GM12878 (cell line): Measurements from ENCODE around the gene SMIM35. TPM values are rescaled to one million over a fixed set of nuclear protein-coding genes. Genes with fewer than 3 reads are reported as not detected.

Experiments
- ATAC-seq: fragments of 200-7000 bp; cut with Tn5 transposase; 3 replicates; pipeline ENCODE4 v1.9.1; 2020; ENCODE audit warnings: mild to moderate bottlenecking, moderate library complexity
- BruUV-seq: library from RNA; stranded (reverse); fragments of 400-500 nt; replicated peaks from 2 replicates; lab custom pipeline; 2021; lab: Mats Ljungman, UMichigan
- CTCF ChIA-PET: fragments of 300-600 bp; sonication (Branson Sonifier 250); formaldehyde crosslinking; extraction: SDS; loops from one replicate; lab custom pipeline; 2021; ENCODE audit warnings: inconsistent platforms; lab: Yijun Ruan, JAX
- POLR2A ChIA-PET: fragments of 350-600 bp; formaldehyde crosslinking; extraction: SDS; loops from one replicate; lab custom pipeline; 2021; ENCODE audit warnings: inconsistent platforms; lab: Charles Lee
- RAD21 ChIA-PET: fragments of 300-600 bp; sonication (Branson Sonifier 250); formaldehyde crosslinking; loops from one replicate; lab custom pipeline; 2023; ENCODE audit warnings: antibody characterized with exemption; ENCODE audit not compliant: unreplicated experiment; lab: Charles Lee
- SMC1A ChIA-PET: fragments of 300-600 bp; sonication (Branson Sonifier 250); formaldehyde crosslinking; loops from one replicate; lab custom pipeline; 2023; ENCODE audit not compliant: unreplicated experiment, uncharacterized antibody; lab: Charles Lee
- DNase-seq: peaks from one replicate; pipeline ENCODE4 v3.0.0-alpha.2; 2011; ENCODE audit warnings: low read depth, low spot score
- FAIRE-seq: peaks from 3 replicates; lab custom pipeline; 2011; peaks lifted over from hg19 to GRCh38; lab: Jason Lieb, UNC
- H2AFZ ChIP-seq: 2 replicates; pipeline ENCODE4 v1.6.0; 2011; ENCODE audit warnings: low read depth, low read length, control low read depth; ENCODE audit not compliant: control insufficient read depth
- H3K27ac ChIP-seq: 2 replicates; pipeline ENCODE4 v1.5.1; 2011; ENCODE audit warnings: control low read depth; ENCODE audit not compliant: control insufficient read depth, insufficient read depth
- H3K27me3 ChIP-seq, 2 experiments: replicated peaks in 1 of 2; 2 replicates each; pipeline versions ENCODE4 v1.6.0 to v1.6.1; 2011; ENCODE audit warnings: low read length in 1 of 2; ENCODE audit not compliant: control insufficient read depth in 2 of 2, insufficient read depth in 2 of 2
- H3K36me3 ChIP-seq, 2 experiments: 2 replicates each; pipeline ENCODE4 v1.5.1; 2011; ENCODE audit warnings: low read length in 1 of 2; ENCODE audit not compliant: control insufficient read depth in 2 of 2, insufficient read depth in 2 of 2
- H3K4me1 ChIP-seq: 2 replicates; pipeline ENCODE4 v1.6.1; 2011; ENCODE audit warnings: mild to moderate bottlenecking, low read length, moderate library complexity, mixed read lengths; ENCODE audit not compliant: control insufficient read depth, insufficient read depth
- H3K4me2 ChIP-seq: 2 replicates; pipeline ENCODE4 v1.6.0; 2011; ENCODE audit warnings: control low read depth; ENCODE audit not compliant: control insufficient read depth, insufficient read depth
- H3K4me3 ChIP-seq: fragments of 200-600 bp; sonication (generic); 2 replicates; pipeline ENCODE4 v1.5.1; 2016
- H3K79me2 ChIP-seq: 2 replicates; pipeline ENCODE4 v1.6.0; 2011; ENCODE audit warnings: low read length; ENCODE audit not compliant: control insufficient read depth, insufficient read depth
- H3K9ac ChIP-seq: 2 replicates; pipeline ENCODE4 v1.8.0; 2011; ENCODE audit warnings: low read length, control low read depth, mixed read lengths; ENCODE audit not compliant: control insufficient read depth, insufficient read depth
- H3K9me3 ChIP-seq: replicated peaks from 3 replicates; pipeline ENCODE4 v1.5.1; 2011; ENCODE audit warnings: mild to moderate bottlenecking, low read length; ENCODE audit not compliant: control insufficient read depth, insufficient read depth
- H4K20me1 ChIP-seq: 2 replicates; pipeline ENCODE4 v1.6.0; 2011; ENCODE audit not compliant: control insufficient read depth, insufficient read depth
- BCL11A ChIP-seq: IDR thresholded peaks from 2 replicates; pipeline ENCODE4 v1.6.1; 2011; ENCODE audit warnings: low read depth, low read length
- CEBPZ ChIP-seq: fragments of 150-350 bp; IDR thresholded peaks from 2 replicates; pipeline ENCODE4 v1.6.1; 2016; ENCODE audit warnings: low read depth, low read length
- CTCF ChIP-seq, 3 experiments: IDR thresholded peaks in 2 of 3; conservative IDR thresholded peaks in 1 of 3; 2 replicates each; pipeline ENCODE4 v1.5.1; 2011; ENCODE audit warnings: low read depth in 3 of 3, low read length in 3 of 3, mild to moderate bottlenecking in 3 of 3, control low read depth in 2 of 3, moderate library complexity in 2 of 3, inconsistent platforms in 1 of 3, mixed read lengths in 1 of 3; ENCODE audit not compliant: control insufficient read depth in 2 of 3, insufficient read depth in 1 of 3; ENCODE audit errors: extremely low read depth in 1 of 3
- EP300 ChIP-seq, 2 experiments: fragments of 150-350 bp in 1 of 2; IDR thresholded peaks; 2 replicates each; pipeline ENCODE4 v1.6.1; 2011 to 2012; ENCODE audit warnings: low read depth in 2 of 2, low read length in 2 of 2, borderline replicate concordance in 1 of 2, improper control_type of control experiment in 1 of 2, inconsistent platforms in 1 of 2; ENCODE audit not compliant: control insufficient read depth in 1 of 2
- NBN ChIP-seq: fragments of 450-650 bp; IDR thresholded peaks from 2 replicates; pipeline ENCODE4 v1.6.1; 2016
- NFYB ChIP-seq: IDR thresholded peaks from 2 replicates; pipeline ENCODE4 v1.6.1; 2011; ENCODE audit warnings: low read depth, mild to moderate bottlenecking, low read length, improper control_type of control experiment, moderate library complexity; ENCODE audit not compliant: insufficient read depth
- NR2C1 ChIP-seq: fragments of 450-650 bp; IDR thresholded peaks from 2 replicates; pipeline ENCODE4 v1.6.1; 2017; ENCODE audit warnings: antibody characterized with exemption, mild to moderate bottlenecking, moderate library complexity
- RELB ChIP-seq: fragments of 450-650 bp; IDR thresholded peaks from 2 replicates; pipeline ENCODE4 v1.6.1; 2017; ENCODE audit warnings: low read depth, mild to moderate bottlenecking, moderate library complexity
- SUZ12 ChIP-seq: fragments of 200-600 bp; sonication (generic); IDR thresholded peaks from one replicate; pipeline ENCODE4 v1.6.1; 2018; ENCODE audit warnings: antibody characterized with exemption, mild to moderate bottlenecking; ENCODE audit not compliant: unreplicated experiment
- YY1 ChIP-seq: IDR thresholded peaks from 2 replicates; pipeline ENCODE4 v1.6.1; 2011; ENCODE audit warnings: low read depth, mild to moderate bottlenecking, low read length
- ZBTB33 ChIP-seq: fragments of 450-650 bp; IDR thresholded peaks from 2 replicates; pipeline ENCODE4 v1.6.1; 2017; ENCODE audit warnings: mild to moderate bottlenecking
- WGBS: methylation state at CpG from one replicate; pipeline ENCODE4 v1.1.6; 2016; ENCODE audit warnings: low lambda C conversion rate; ENCODE audit not compliant: insufficient replicate concordance, insufficient coverage; ENCODE audit errors: missing lambda C conversion rate; 5-methylcytosine and 5-hydroxymethylcytosine counted together
- in situ Hi-C: fragments of 300-500 bp; cut with MboI; formaldehyde crosslinking; loops from 9 replicates; pipeline ENCODE4 v1.14.3; 2018; ENCODE audit warnings: mixed read lengths
- intact Hi-C: fragments of 100-400 bp; cut with micrococcal nuclease; formaldehyde crosslinking; loops from one replicate; pipeline ENCODE4 v1.14.2; 2022; ENCODE audit not compliant: unreplicated experiment
- polyA plus RNA-seq, 11 experiments: library from polyadenylated mRNA; depleted of rRNA in 4 of 11; unstranded in 6 of 11; stranded (reverse) in 5 of 11; fragments of >200 nt; fragmentation: Nextera tagmentation in 4 of 11; fragmentation: Illumina TruSeq in 1 of 11; extraction: Ambion mirVana in 4 of 11; extraction: Trizol in 1 of 11; gene quantifications; 1 replicate in 1 of 11; 2 replicates in 10 of 11; pipeline versions ENCODE4 v1.2.1 to v1.2.3, GENCODE V29; 2011 to 2016; ENCODE audit warnings: inconsistent platforms in 2 of 11, missing spikeins in 2 of 11, low read depth in 1 of 11
- total RNA-seq, 4 experiments: library from RNA; depleted of rRNA in 3 of 4; stranded (reverse); fragments of >200 nt in 3 of 4; fragmentation: Illumina TruSeq in 1 of 4; extraction: Trizol in 1 of 4; gene quantifications; 2 replicates each; pipeline versions ENCODE4 v1.2.1 to v1.2.3, GENCODE V29; 2013 to 2021

SMIM35 gene
- total and polyA plus RNA-seq, 10 of the 15 experiments (the other 5 are each of a cell fraction or from before 2014, with no cell fraction given): 0.02 to 1.1 (median 0.05) TPM; not detected in 5

GRCh38 chr11:118050208-118050891, 36.4 kb downstream of the SMIM35 start (continued):
- TF ChIP-seq NR2C1: no peak
- no peak for TF ChIP-seq RELB
- no peak for TF ChIP-seq NFYB
- no peak for TF ChIP-seq YY1

- Histone ChIP-seq H3K27ac (no peak overlapping the region), H3K36me3 (no peaks in the 10 kb centered on the region), H3K4me1 (peaks cover 28% of the 10 kb centered on the region), H3K79me2 (no peaks in the 10 kb centered on the region), H3K9me3 (no peaks in the 10 kb centered on the region), H3K4me2 (no peak overlapping the region), H2AFZ (no peak overlapping the region), H3K9ac (no peak overlapping the region), H3K4me3 (no peak overlapping the region), H3K27me3 (no peaks in the 10 kb centered on the region), H4K20me1 (no peaks in the 10 kb centered on the region)
- CTCF ChIA-PET: interaction anchor here (0.8 to 9.1 kb wide), 10 partner anchors 62 to 623 kb away, joined by 3 to 364 read pairs (median 18); partner anchors contain the start of gene FXYD2
- in situ Hi-C loops (loop anchor here (5.0 to 25.0 kb wide), 2 partner anchors 102 to 612 kb away; no protein-coding TSS in a partner anchor), intact Hi-C loops (loop anchor here (2.0 to 5.0 kb wide), 2 partner anchors 37 to 63 kb away; partner anchors contain the start of gene IL10RA)
- RAD21 ChIA-PET: interaction anchor here (0.8 to 7.3 kb wide), 8 partner anchors 51 to 236 kb away, joined by 4 to 248 read pairs (median 24); partner anchors contain the start of genes FXYD2 and IL10RA
- BruUV-seq: no TSS peak
- no peak for DNase-seq
- FAIRE-seq: no peak
- 55% methylated on average over 6 of the region's 6 CpGs for WGBS
- SMC1A ChIA-PET: interaction anchor here (0.8 to 7.1 kb wide), 7 partner anchors 10 to 207 kb away, joined by 3 to 95 read pairs (median 24); partner anchors contain the start of gene IL10RA
- ATAC-seq: no peak
- POLR2A ChIA-PET: interaction anchor here (0.7 kb wide), 1 partner anchor 126 kb away, joined by 8 read pairs; no protein-coding TSS in a partner anchor
- TF ChIP-seq CTCF (IDR thresholded peaks at IDR 0.05 in 2 of 3, conservative IDR thresholded peaks at IDR 0.05 in 1 of 3; ENCODE audit: control insufficient read depth in 2 of 3, extremely low read depth in 1 of 3, insufficient read depth in 1 of 3, low read depth in 3 of 3, low read length in 3 of 3) (no peak), EP300 (IDR thresholded peaks at IDR 0.05; ENCODE audit: borderline replicate concordance in 1 of 2, control insufficient read depth in 1 of 2, low read depth in 2 of 2, low read length in 2 of 2) (no peak), ZBTB33 (no peak), SUZ12 (no peak), NBN (no peak), BCL11A (no peak), CEBPZ (no peak)
These were observed 37.0 kb downstream of the SMIM35 start for GRCh38 chr11:118049771-118050170.
